Neural cell (in vitro differentiated cells): Measurements from ENCODE around the gene TMEM123. TPM values are rescaled to one million over a fixed set of nuclear protein-coding genes. Genes with fewer than 3 reads are reported as not detected.

Experiments used
- H2AFZ ChIP-seq: fragments of 200-600, 300-800 bp; sonication (generic), shearing (Covaris generic); 2 replicates; pipeline ENCODE4 v1.6.0; 2014; ENCODE audit warnings: low read depth, mild to moderate bottlenecking, antibody characterized with exemption, low read length, moderate library complexity
- H3F3A ChIP-seq: fragments of 200-600 bp; shearing (Covaris generic); 2 replicates; pipeline ENCODE4 v1.6.1; 2016; ENCODE audit warnings: mild to moderate bottlenecking, moderate library complexity, mixed read lengths, antibody characterized with exemption, low read length; ENCODE audit not compliant: insufficient read depth, poor library complexity, severe bottlenecking
- H3K27ac ChIP-seq: fragments of 200-600, 300-800 bp; sonication (generic), shearing (Covaris generic); 2 replicates; pipeline ENCODE4 v1.5.1; 2014; ENCODE audit warnings: mild to moderate bottlenecking, low read length, moderate library complexity
- H3K27me3 ChIP-seq: fragments of 300-800, 200-600 bp; sonication (generic), shearing (Covaris generic); 2 replicates; pipeline ENCODE4 v1.6.0; 2014; ENCODE audit warnings: mild to moderate bottlenecking, low read depth, low read length, moderate library complexity; ENCODE audit not compliant: insufficient read depth
- H3K36me3 ChIP-seq: fragments of 300-800, 200-600 bp; sonication (generic), shearing (Covaris generic); 2 replicates; pipeline ENCODE4 v1.5.1; 2014; ENCODE audit warnings: mild to moderate bottlenecking, antibody characterized with exemption, low read length, moderate library complexity; ENCODE audit not compliant: insufficient read depth
- H3K4me2 ChIP-seq: fragments of 300-800, 200-600 bp; sonication (generic), shearing (Covaris generic); 2 replicates; pipeline ENCODE4 v1.6.0; 2014; ENCODE audit warnings: mild to moderate bottlenecking, low read length
- H3K4me3 ChIP-seq: fragments of 300-800, 200-600 bp; sonication (generic), shearing (Covaris generic); 2 replicates; pipeline ENCODE4 v1.5.1; 2014; ENCODE audit warnings: mild to moderate bottlenecking, low read length, moderate library complexity
- H3K79me2 ChIP-seq: fragments of 200-600 bp; shearing (Covaris generic); replicated peaks from 2 replicates; pipeline ENCODE4 v1.6.0; 2014; ENCODE audit warnings: mild to moderate bottlenecking, low read length, moderate library complexity; ENCODE audit not compliant: insufficient read depth
- H3K9ac ChIP-seq: fragments of 300-800, 200-600 bp; sonication (generic), shearing (Covaris generic); 2 replicates; pipeline ENCODE4 v1.6.1; 2016; ENCODE audit warnings: mild to moderate bottlenecking, low read length, mixed read lengths
- H3K9me2 ChIP-seq: fragments of 200-600 bp; shearing (Covaris generic); 2 replicates; pipeline ENCODE4 v1.6.1; 2016; ENCODE audit warnings: mild to moderate bottlenecking, low read length, mixed read lengths; ENCODE audit not compliant: insufficient read depth
- H3K9me3 ChIP-seq: fragments of 200-600, 300-800 bp; sonication (generic), shearing (Covaris generic); 2 replicates; pipeline ENCODE4 v1.6.1; 2016; ENCODE audit warnings: mild to moderate bottlenecking, mixed run types, low read length, moderate library complexity, mixed read lengths
- H4K20me1 ChIP-seq: fragments of 200-600 bp; shearing (Covaris generic); 2 replicates; pipeline ENCODE4 v1.6.1; 2016; ENCODE audit warnings: mild to moderate bottlenecking, mixed run types; ENCODE audit not compliant: insufficient read depth
- EP300 ChIP-seq: fragments of 450-650 bp; conservative IDR thresholded peaks from 2 replicates; pipeline ENCODE4 v1.6.1; 2014; ENCODE audit warnings: antibody characterized with exemption, mild to moderate bottlenecking, moderate library complexity; ENCODE audit not compliant: poor library complexity, severe bottlenecking
- EZH2 ChIP-seq: fragments of 200-600, 300-800 bp; shearing (Covaris generic), sonication (generic); IDR thresholded peaks from 2 replicates; pipeline ENCODE4 v1.6.1; 2014; ENCODE audit warnings: antibody characterized with exemption, low read length, borderline replicate concordance, mild to moderate bottlenecking; ENCODE audit not compliant: insufficient read depth, poor library complexity, severe bottlenecking
- MXI1 ChIP-seq: fragments of 450-650 bp; conservative IDR thresholded peaks from 2 replicates; pipeline ENCODE4 v1.6.1; 2014; ENCODE audit warnings: antibody characterized with exemption, mild to moderate bottlenecking; ENCODE audit not compliant: poor library complexity, severe bottlenecking
- POLR2AphosphoS5 ChIP-seq: IDR thresholded peaks from 2 replicates; pipeline ENCODE4 v1.6.1; 2012
- RAD21 ChIP-seq: fragments of 450-650 bp; conservative IDR thresholded peaks from 2 replicates; pipeline ENCODE4 v1.6.1; 2014; ENCODE audit warnings: antibody characterized with exemption, mild to moderate bottlenecking, moderate library complexity
- SMC3 ChIP-seq: fragments of 450-650 bp; conservative IDR thresholded peaks from 2 replicates; pipeline ENCODE4 v1.6.1; 2014; ENCODE audit warnings: antibody characterized with exemption, mild to moderate bottlenecking, moderate library complexity; ENCODE audit not compliant: poor library complexity
- TAF1 ChIP-seq: IDR thresholded peaks from 2 replicates; pipeline ENCODE4 v1.6.1; 2012; ENCODE audit warnings: low read depth
- polyA plus RNA-seq: library from polyadenylated mRNA; depleted of rRNA; stranded (reverse); fragments of >200 nt; gene quantifications from 2 replicates; pipeline ENCODE4 v1.2.3, GENCODE V29; 2014
- TF ChIP-seq, protein P1 (sequence below): IDR thresholded peaks from 2 replicates; pipeline ENCODE4 v1.6.1; 2012; ENCODE audit warnings: borderline replicate concordance
- TF ChIP-seq, protein P2 (sequence below): fragments of 450-650 bp; IDR thresholded peaks from 2 replicates; pipeline ENCODE4 v1.5.1; 2014; ENCODE audit warnings: antibody characterized with exemption, mild to moderate bottlenecking, moderate library complexity; ENCODE audit not compliant: poor library complexity, severe bottlenecking

Gene TMEM123
- polyA plus RNA-seq, 1 donor from 2014 or later = 7.7 TPM

DNA sequence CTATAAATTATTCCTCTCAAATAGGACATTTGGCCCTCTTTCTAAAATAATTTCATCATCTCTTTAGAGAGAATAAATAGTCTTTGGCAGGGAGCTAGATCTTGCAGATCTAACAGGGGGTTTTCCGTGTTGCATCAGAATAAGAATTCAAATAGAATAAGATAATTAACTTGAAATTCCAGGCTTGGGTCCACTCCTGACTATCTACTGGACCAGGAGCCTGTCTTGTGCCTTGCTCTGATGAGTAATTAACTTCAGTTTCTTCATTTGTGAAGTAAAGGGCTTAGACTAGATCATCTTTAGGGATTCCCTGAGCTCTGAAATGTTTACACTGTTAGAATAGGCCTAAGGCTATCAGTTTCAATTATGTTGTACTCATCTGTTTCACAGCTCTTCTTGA lies 23.5 kb upstream of the TMEM123 start:
- Histone ChIP-seq H2AFZ (no peak overlapping the region), H4K20me1 (no peaks in the 10 kb centered on the region), H3K9ac (no peak overlapping the region), H3F3A (no peaks in the 10 kb centered on the region), H3K79me2 (no peaks in the 10 kb centered on the region), H3K36me3 (no peaks in the 10 kb centered on the region), H3K4me3 (no peak overlapping the region), H3K27me3 (no peaks in the 10 kb centered on the region), H3K4me2 (no peak overlapping the region), H3K9me3 (no peaks in the 10 kb centered on the region), H3K27ac (no peak overlapping the region), H3K9me2 (no peaks in the 10 kb centered on the region)
- TF ChIP-seq, protein P1, sequence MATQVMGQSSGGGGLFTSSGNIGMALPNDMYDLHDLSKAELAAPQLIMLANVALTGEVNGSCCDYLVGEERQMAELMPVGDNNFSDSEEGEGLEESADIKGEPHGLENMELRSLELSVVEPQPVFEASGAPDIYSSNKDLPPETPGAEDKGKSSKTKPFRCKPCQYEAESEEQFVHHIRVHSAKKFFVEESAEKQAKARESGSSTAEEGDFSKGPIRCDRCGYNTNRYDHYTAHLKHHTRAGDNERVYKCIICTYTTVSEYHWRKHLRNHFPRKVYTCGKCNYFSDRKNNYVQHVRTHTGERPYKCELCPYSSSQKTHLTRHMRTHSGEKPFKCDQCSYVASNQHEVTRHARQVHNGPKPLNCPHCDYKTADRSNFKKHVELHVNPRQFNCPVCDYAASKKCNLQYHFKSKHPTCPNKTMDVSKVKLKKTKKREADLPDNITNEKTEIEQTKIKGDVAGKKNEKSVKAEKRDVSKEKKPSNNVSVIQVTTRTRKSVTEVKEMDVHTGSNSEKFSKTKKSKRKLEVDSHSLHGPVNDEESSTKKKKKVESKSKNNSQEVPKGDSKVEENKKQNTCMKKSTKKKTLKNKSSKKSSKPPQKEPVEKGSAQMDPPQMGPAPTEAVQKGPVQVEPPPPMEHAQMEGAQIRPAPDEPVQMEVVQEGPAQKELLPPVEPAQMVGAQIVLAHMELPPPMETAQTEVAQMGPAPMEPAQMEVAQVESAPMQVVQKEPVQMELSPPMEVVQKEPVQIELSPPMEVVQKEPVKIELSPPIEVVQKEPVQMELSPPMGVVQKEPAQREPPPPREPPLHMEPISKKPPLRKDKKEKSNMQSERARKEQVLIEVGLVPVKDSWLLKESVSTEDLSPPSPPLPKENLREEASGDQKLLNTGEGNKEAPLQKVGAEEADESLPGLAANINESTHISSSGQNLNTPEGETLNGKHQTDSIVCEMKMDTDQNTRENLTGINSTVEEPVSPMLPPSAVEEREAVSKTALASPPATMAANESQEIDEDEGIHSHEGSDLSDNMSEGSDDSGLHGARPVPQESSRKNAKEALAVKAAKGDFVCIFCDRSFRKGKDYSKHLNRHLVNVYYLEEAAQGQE = no peak
- no peak for TF ChIP-seq SMC3
- TF ChIP-seq TAF1 = no peak
- TF ChIP-seq RAD21 = no peak
- TF ChIP-seq, protein P2, sequence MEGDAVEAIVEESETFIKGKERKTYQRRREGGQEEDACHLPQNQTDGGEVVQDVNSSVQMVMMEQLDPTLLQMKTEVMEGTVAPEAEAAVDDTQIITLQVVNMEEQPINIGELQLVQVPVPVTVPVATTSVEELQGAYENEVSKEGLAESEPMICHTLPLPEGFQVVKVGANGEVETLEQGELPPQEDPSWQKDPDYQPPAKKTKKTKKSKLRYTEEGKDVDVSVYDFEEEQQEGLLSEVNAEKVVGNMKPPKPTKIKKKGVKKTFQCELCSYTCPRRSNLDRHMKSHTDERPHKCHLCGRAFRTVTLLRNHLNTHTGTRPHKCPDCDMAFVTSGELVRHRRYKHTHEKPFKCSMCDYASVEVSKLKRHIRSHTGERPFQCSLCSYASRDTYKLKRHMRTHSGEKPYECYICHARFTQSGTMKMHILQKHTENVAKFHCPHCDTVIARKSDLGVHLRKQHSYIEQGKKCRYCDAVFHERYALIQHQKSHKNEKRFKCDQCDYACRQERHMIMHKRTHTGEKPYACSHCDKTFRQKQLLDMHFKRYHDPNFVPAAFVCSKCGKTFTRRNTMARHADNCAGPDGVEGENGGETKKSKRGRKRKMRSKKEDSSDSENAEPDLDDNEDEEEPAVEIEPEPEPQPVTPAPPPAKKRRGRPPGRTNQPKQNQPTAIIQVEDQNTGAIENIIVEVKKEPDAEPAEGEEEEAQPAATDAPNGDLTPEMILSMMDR = no peak
- TF ChIP-seq EP300 = no peak
- no peak for TF ChIP-seq POLR2AphosphoS5
- TF ChIP-seq EZH2 = no peak
- no peak for TF ChIP-seq MXI1

DNA sequence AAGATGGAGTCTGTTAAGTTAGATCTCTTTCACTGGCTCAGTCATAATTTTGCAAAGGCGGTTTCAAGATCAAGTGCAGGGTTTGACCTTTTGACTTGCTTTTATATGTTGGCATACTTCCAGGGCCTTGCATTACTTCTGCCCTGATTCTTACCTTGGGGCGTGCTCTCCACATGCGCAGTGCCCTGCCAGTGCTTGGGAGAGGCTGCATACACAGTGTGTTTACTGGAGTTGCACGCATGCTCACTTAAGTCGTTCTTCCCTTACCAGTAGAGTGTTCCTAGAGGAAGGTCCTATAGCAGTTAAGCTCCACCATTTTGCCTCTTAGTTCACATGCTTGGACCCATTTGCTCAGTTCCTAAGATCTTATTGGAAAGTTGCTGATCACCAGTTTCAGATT lies 21.0 kb upstream of the TMEM123 start:
- Histone ChIP-seq H3K4me3 (no peak overlapping the region), H3K36me3 (no peaks in the 10 kb centered on the region), H3K27ac (no peak overlapping the region), H2AFZ (no peak overlapping the region), H3F3A (no peaks in the 10 kb centered on the region), H3K9ac (no peak overlapping the region), H4K20me1 (no peaks in the 10 kb centered on the region), H3K27me3 (no peaks in the 10 kb centered on the region), H3K79me2 (no peaks in the 10 kb centered on the region), H3K4me2 (no peak overlapping the region), H3K9me3 (no peaks in the 10 kb centered on the region), H3K9me2 (no peaks in the 10 kb centered on the region)
- TF ChIP-seq, protein P1 = no peak
